A549 (cell line): ENCODE data around the gene SNRK. TPM values are rescaled to one million over a fixed set of nuclear protein-coding genes. Genes with fewer than 3 reads are reported as not detected.

Source experiments
- ATAC-seq, 2 experiments: fragments of 200-7000 bp in 1 of 2; fragments of >200 bp in 1 of 2; cut with Nextera tagmentation in 1 of 2; cut with Tn5 transposase in 1 of 2; 3 replicates each; pipeline versions ENCODE4 v1.8.0 to v1.9.1; 2018 to 2020; ENCODE audit warnings: mild to moderate bottlenecking in 1 of 2, moderate library complexity in 1 of 2
- CTCF ChIA-PET: fragments of 300-600 bp; sonication (Branson Sonifier 250); formaldehyde crosslinking; extraction: SDS; loops from one replicate; lab custom pipeline; 2021; ENCODE audit warnings: antibody characterized with exemption, inconsistent platforms; lab: Yijun Ruan, JAX
- POLR2A ChIA-PET: fragments of 350-600 bp; formaldehyde crosslinking; extraction: SDS; loops from one replicate; lab custom pipeline; 2021; ENCODE audit warnings: antibody characterized with exemption, inconsistent platforms; lab: Yijun Ruan, JAX
- DNase-seq, 2 experiments: peaks; one replicate each; pipeline versions ENCODE4 v3.0.0 to v3.0.0-alpha.2; 2011 to 2016; ENCODE audit warnings: low read depth in 1 of 2, low spot score in 1 of 2
- FAIRE-seq: peaks from 2 replicates; lab custom pipeline; 2011; peaks lifted over from hg19 to GRCh38; lab: Jason Lieb, UNC
- H3K27ac ChIP-seq, 2 experiments: fragments of >200 bp; sonication (Bioruptor Twin); formaldehyde crosslinking; 3 replicates each; pipeline ENCODE4 v1.5.1; 2016 to 2017
- H3K4me1 ChIP-seq: fragments of >200 bp; sonication (Bioruptor Twin); formaldehyde crosslinking; 3 replicates; pipeline ENCODE4 v1.6.1; 2016
- H3K4me2 ChIP-seq: fragments of >200 bp; sonication (Bioruptor Twin); formaldehyde crosslinking; 3 replicates; pipeline ENCODE4 v1.6.1; 2016
- H3K4me3 ChIP-seq: fragments of >200 bp; sonication (Bioruptor Twin); formaldehyde crosslinking; 3 replicates; pipeline ENCODE4 v1.5.1; 2016
- H3K9me3 ChIP-seq: fragments of >200 bp; sonication (Bioruptor Twin); formaldehyde crosslinking; 3 replicates; pipeline ENCODE4 v1.6.1; 2016
- BCL3 ChIP-seq: fragments of >200 bp; sonication (Bioruptor Twin); formaldehyde crosslinking; IDR thresholded peaks from 3 replicates; pipeline ENCODE4 v1.6.1; 2016
- CBX8 ChIP-seq: fragments of 200-600 bp; sonication (generic); IDR thresholded peaks from 2 replicates; pipeline ENCODE4 v1.6.1; 2016
- CHD2 ChIP-seq: fragments of 150-350 bp; IDR thresholded peaks from 2 replicates; pipeline ENCODE4 v1.6.1; 2014; ENCODE audit warnings: low read length; ENCODE audit not compliant: partially characterized antibody
- CTCF ChIP-seq: fragments of >200 bp; sonication (Bioruptor Twin); formaldehyde crosslinking; IDR thresholded peaks from 3 replicates; pipeline ENCODE4 v1.5.1; 2016
- EHF ChIP-seq: fragments of 250-450 bp; sonication (Bioruptor Pico); IDR thresholded peaks from 2 replicates; pipeline ENCODE4 v1.5.0; 2020; ENCODE audit warnings: mild to moderate bottlenecking
- EHMT2 ChIP-seq: fragments of 200-600 bp; sonication (generic); IDR thresholded peaks from 2 replicates; pipeline ENCODE4 v1.6.1; 2016; ENCODE audit warnings: antibody characterized with exemption, low read depth, mild to moderate bottlenecking, moderate library complexity
- EP300 ChIP-seq, 2 experiments: fragments of >200 bp; sonication (Bioruptor Twin); formaldehyde crosslinking; IDR thresholded peaks; 2 replicates in 1 of 2; 3 replicates in 1 of 2; pipeline ENCODE4 v1.6.1; 2016 to 2017
- ESRRA ChIP-seq: fragments of 150-350 bp; IDR thresholded peaks from 2 replicates; pipeline ENCODE4 v1.6.1; 2014; ENCODE audit warnings: mild to moderate bottlenecking, low read length, borderline replicate concordance
- FOSL2 ChIP-seq, 2 experiments: fragments of 450-650 bp in 1 of 2; fragments of >200 bp in 1 of 2; sonication (Bioruptor Twin) in 1 of 2; formaldehyde crosslinking; IDR thresholded peaks; 2 replicates each; pipeline versions ENCODE4 v1.5.0 to v1.6.1; 2016 to 2020; ENCODE audit warnings: mild to moderate bottlenecking in 1 of 2, moderate library complexity in 1 of 2
- FOXS1 ChIP-seq: fragments of 250-450 bp; sonication (Bioruptor Pico); IDR thresholded peaks from 2 replicates; pipeline ENCODE4 v1.5.0; 2020; ENCODE audit warnings: mild to moderate bottlenecking, moderate library complexity
- GATA3 ChIP-seq: IDR thresholded peaks from 2 replicates; pipeline ENCODE4 v1.6.1; 2012; ENCODE audit warnings: borderline replicate concordance
- HDAC2 ChIP-seq: fragments of 200-600 bp; sonication (generic); IDR thresholded peaks from 2 replicates; pipeline ENCODE4 v1.6.1; 2016
- HES2 ChIP-seq: fragments of >200 bp; sonication (Bioruptor Twin); formaldehyde crosslinking; IDR thresholded peaks from 2 replicates; pipeline ENCODE4 v1.6.1; 2016
- HOXB5 ChIP-seq: fragments of 250-450 bp; sonication (Bioruptor Pico); IDR thresholded peaks from 2 replicates; pipeline ENCODE4 v1.5.0; 2020; ENCODE audit warnings: mild to moderate bottlenecking, moderate library complexity
- JUNB ChIP-seq: fragments of >200 bp; sonication (Bioruptor Twin); formaldehyde crosslinking; IDR thresholded peaks from 2 replicates; pipeline ENCODE4 v1.6.1; 2016
- KDM1A ChIP-seq: fragments of 200-600 bp; sonication (generic); IDR thresholded peaks from 2 replicates; pipeline ENCODE4 v1.6.1; 2016; ENCODE audit warnings: low read depth, mild to moderate bottlenecking
- MAFK ChIP-seq: fragments of 450-650 bp; IDR thresholded peaks from 2 replicates; pipeline ENCODE4 v1.6.1; 2014; ENCODE audit not compliant: partially characterized antibody
- MAX ChIP-seq: IDR thresholded peaks from 2 replicates; pipeline ENCODE4 v1.6.1; 2012
- MAZ ChIP-seq: fragments of 150-350 bp; IDR thresholded peaks from 2 replicates; pipeline ENCODE4 v1.6.1; 2014; ENCODE audit warnings: antibody characterized with exemption, low read depth, low read length, borderline replicate concordance
- MYC ChIP-seq: IDR thresholded peaks from 2 replicates; pipeline ENCODE4 v1.6.1; 2012; ENCODE audit warnings: mild to moderate bottlenecking, inconsistent platforms, low read length, improper control_type of control experiment, borderline replicate concordance
- NPAS2 ChIP-seq: fragments of 250-450 bp; sonication (Bioruptor Pico); IDR thresholded peaks from 2 replicates; pipeline ENCODE4 v1.8.0; 2022; ENCODE audit warnings: mild to moderate bottlenecking, moderate library complexity, borderline replicate concordance
- PHF8 ChIP-seq: fragments of 200-600 bp; sonication (generic); IDR thresholded peaks from 2 replicates; pipeline ENCODE4 v1.6.1; 2016; ENCODE audit warnings: low read depth, mild to moderate bottlenecking, antibody characterized with exemption, moderate library complexity, borderline replicate concordance
- POLR2AphosphoS2 ChIP-seq: conservative IDR thresholded peaks from 2 replicates; pipeline ENCODE4 v1.6.1; 2012; ENCODE audit warnings: low read length, improper control_type of control experiment, inconsistent platforms
- RAD21 ChIP-seq, 2 experiments: fragments of >200 bp in 1 of 2; sonication (Bioruptor Twin) in 1 of 2; formaldehyde crosslinking in 1 of 2; IDR thresholded peaks in 1 of 2; conservative IDR thresholded peaks in 1 of 2; 2 replicates in 1 of 2; 3 replicates in 1 of 2; pipeline ENCODE4 v1.6.1; 2012 to 2018; ENCODE audit warnings: inconsistent platforms in 1 of 2
- RARB ChIP-seq: fragments of 250-450 bp; sonication (Bioruptor Pico); IDR thresholded peaks from 2 replicates; pipeline ENCODE4 v1.8.0; 2021; ENCODE audit warnings: mild to moderate bottlenecking, moderate library complexity
- RFX5 ChIP-seq: fragments of 450-650 bp; IDR thresholded peaks from 2 replicates; pipeline ENCODE4 v1.7.1; 2014; ENCODE audit warnings: antibody characterized with exemption, mild to moderate bottlenecking, moderate library complexity
- RNF2 ChIP-seq: fragments of 200-600 bp; sonication (generic); IDR thresholded peaks from 2 replicates; pipeline ENCODE4 v1.6.1; 2016; ENCODE audit warnings: low read depth, mild to moderate bottlenecking, antibody characterized with exemption, moderate library complexity, borderline replicate concordance
- SMC3 ChIP-seq: fragments of >200 bp; sonication (Bioruptor Twin); formaldehyde crosslinking; IDR thresholded peaks from 3 replicates; pipeline ENCODE4 v1.6.1; 2018; ENCODE audit warnings: inconsistent platforms
- SREBF2 ChIP-seq: fragments of 450-650 bp; IDR thresholded peaks from 2 replicates; pipeline ENCODE4 v1.6.1; 2014; ENCODE audit warnings: mild to moderate bottlenecking, moderate library complexity
- TFCP2L1 ChIP-seq: fragments of 250-450 bp; sonication (Bioruptor Pico); IDR thresholded peaks from 2 replicates; pipeline ENCODE4 v1.5.0; 2021; ENCODE audit warnings: mild to moderate bottlenecking
- USF2 ChIP-seq: fragments of 450-650 bp; IDR thresholded peaks from 2 replicates; pipeline ENCODE4 v1.6.1; 2014; ENCODE audit warnings: antibody characterized with exemption
- ZFP36 ChIP-seq: fragments of 450-650 bp; IDR thresholded peaks from 2 replicates; pipeline ENCODE4 v1.6.1; 2014; ENCODE audit warnings: borderline replicate concordance; ENCODE audit not compliant: partially characterized antibody
- ZSCAN20 ChIP-seq: fragments of 250-450 bp; sonication (Bioruptor Pico); IDR thresholded peaks from 2 replicates; pipeline ENCODE4 v1.8.0; 2022; ENCODE audit warnings: mild to moderate bottlenecking, moderate library complexity
- WGBS: methylation state at CpG from one replicate; pipeline ENCODE4 v1.1.6; 2017; ENCODE audit errors: missing lambda C conversion rate; 5-methylcytosine and 5-hydroxymethylcytosine counted together
- polyA plus RNA-seq, 4 experiments: library from polyadenylated mRNA; depleted of rRNA in 3 of 4; stranded (reverse); fragments of >200 nt; fragmentation: RNase III in 1 of 4; extraction: RNeasy Plus Mini Kit Qiagen cat#74134 plus additional on column Dnase treatment in 1 of 4; gene quantifications; 2 replicates in 3 of 4; 3 replicates in 1 of 4; pipeline ENCODE4 v1.2.3, GENCODE V29; 2011 to 2017

The SNRK gene
- polyA plus RNA-seq, 2 of the 4 experiments (the other 2 are of a cell fraction) = 3.5 to 7.2 TPM

- no peak overlapping the region for H3K4me2 ChIP-seq
- DNase-seq (no peak), FAIRE-seq (no peak), ATAC-seq (no peak)
- H3K4me1 ChIP-seq = no peaks in the 10 kb centered on the region
- TF ChIP-seq HDAC2 = no peak
- no peak for TF ChIP-seq EP300 (IDR thresholded peaks at IDR 0.05)
- H3K9me3 ChIP-seq = no peaks in the 10 kb centered on the region
- POLR2A ChIA-PET = no interaction called here
- no peak overlapping the region for H3K4me3 ChIP-seq
- 83% methylated on average over 3 of the region's 3 CpGs for WGBS
- H3K27ac ChIP-seq = no peak overlapping the region
- CTCF ChIA-PET = no interaction called here
Observed at GRCh38 chr3:43373560-43373928, 87.2 kb downstream of the SNRK start.

GRCh38 chr3:43378066-43378935 is 92.0 kb downstream of the SNRK start:
- FAIRE-seq = no peak
- ChIA-PET CTCF (no interaction called here), POLR2A (no interaction called here)

GRCh38 chr3:43379343-43379742 is 93.0 kb downstream of the SNRK start:
- H3K4me3 ChIP-seq = no peak overlapping the region
- H3K27ac ChIP-seq = no peak overlapping the region
- ChIA-PET CTCF (no interaction called here), POLR2A (no interaction called here)
- no peak for ATAC-seq
- no peak for DNase-seq
- H3K4me2 ChIP-seq = no peak overlapping the region
- H3K9me3 ChIP-seq = no peaks in the 10 kb centered on the region
- no peak for FAIRE-seq
- H3K4me1 ChIP-seq = no peaks in the 10 kb centered on the region
- 83% methylated on average over 2 of the region's 3 CpGs for WGBS
- TF ChIP-seq PHF8 = no peak
- no peak for TF ChIP-seq ZSCAN20 (CRISPR knock-in tag)
- TF ChIP-seq EHMT2 = no peak
- TF ChIP-seq BCL3 = no peak
- no peak for TF ChIP-seq CBX8
- no peak for TF ChIP-seq MAX
- no peak for TF ChIP-seq FOSL2 (IDR thresholded peaks at IDR 0.05)
- no peak for TF ChIP-seq FOSL2 (CRISPR knock-in tag; IDR thresholded peaks at IDR 0.05)
- no peak for TF ChIP-seq KDM1A
- no peak for TF ChIP-seq MAZ
- TF ChIP-seq HOXB5 (CRISPR knock-in tag) = no peak
- TF ChIP-seq RAD21 (conservative IDR thresholded peaks at IDR 0.05 in 1 of 2, IDR thresholded peaks at IDR 0.05 in 1 of 2) = no peak
- TF ChIP-seq MYC = no peak
- no peak for TF ChIP-seq HDAC2
- TF ChIP-seq RNF2 = no peak

More at GRCh38 chr3:43378066-43378935, 92.0 kb downstream of the SNRK start:
- Histone ChIP-seq H3K9me3 (no peaks in the 10 kb centered on the region), H3K4me1 (no peaks in the 10 kb centered on the region), H3K4me3 (no peak overlapping the region), H3K27ac (no peak overlapping the region), H3K4me2 (no peak overlapping the region)
- DNase-seq (peak; percentile 35 to 39), ATAC-seq (peak in 1 of 2 experiments; percentile 79; a peak in 3 of 6 replicates)
- TF ChIP-seq SREBF2 (no peak), FOXS1 (no peak), POLR2AphosphoS2 (no peak), MAFK (no peak), RFX5 (no peak), ESRRA (no peak), ZFP36 (no peak), RARB (no peak), CBX8 (no peak), TFCP2L1 (CRISPR knock-in tag) (no peak), GATA3 (no peak), USF2 (no peak), RAD21 (conservative IDR thresholded peaks at IDR 0.05 in 1 of 2, IDR thresholded peaks at IDR 0.05 in 1 of 2) (peak; percentile 31 to 44; a peak in 3 of 5 replicates), NPAS2 (CRISPR knock-in tag) (no peak), HES2 (no peak), SMC3 (peak; percentile 40; the same call in 1 of the 3 replicates), EHF (CRISPR knock-in tag) (no peak), CTCF (peak; percentile 36), CHD2 (no peak), JUNB (no peak), KDM1A (no peak)
- 94% methylated on average over 2 of the region's 2 CpGs for WGBS
